Measurements from ENCODE around the gene USP11. TPM values are rescaled to one million over a fixed set of nuclear protein-coding genes. Genes with fewer than 3 reads are reported as not detected.

The USP11 gene
- total and polyA plus RNA-seq, 4 donors = 22.9 to 74.8 (median 40.2) TPM

GRCh38 chrX:47186096-47186740 lies 46.6 kb upstream of the USP11 start:
- no peak overlapping the region for H3K4me3 ChIP-seq
- H3K4me1 ChIP-seq (ENCODE audit: control insufficient read depth in 5 of 5, insufficient read depth in 5 of 5, low read length in 5 of 5) = peaks cover 0 to 2% (median 0%) of the 10 kb centered on the region in 5 donors
- H3K36me3 ChIP-seq (ENCODE audit: control insufficient read depth in 4 of 4, insufficient read depth in 4 of 4, low read length in 4 of 4) = peaks cover 0 to 24% (median 3%) of the 10 kb centered on the region in 4 donors
- ATAC-seq (ENCODE audit: insufficient read depth, low FRiP score) (no peak), DNase-seq (no peak)
- 85 to 96% methylated on average over 16 to 27 of the region's 27 CpGs for WGBS, 2 donors
- no peak overlapping the region for H3K9ac ChIP-seq (ENCODE audit: insufficient read depth in 1 of 2, low read length in 2 of 2)
- TF ChIP-seq CTCF (IDR thresholded peaks at IDR 0.05; ENCODE audit: control extremely low read depth, extremely low read depth) = no peak
- peaks cover 0 to 30% (median 19%) of the 10 kb centered on the region in 3 donors for H3K27me3 ChIP-seq (ENCODE audit: control insufficient read depth in 3 of 3, insufficient read depth in 3 of 3, low read length in 2 of 3)
- no peaks in the 10 kb centered on the region for H3K9me3 ChIP-seq (ENCODE audit: control insufficient read depth in 4 of 4, insufficient read depth in 3 of 4, low read length in 3 of 4)
- no peak overlapping the region for H3K27ac ChIP-seq (ENCODE audit: low read depth in 1 of 2, low read length in 1 of 2)

GRCh38 chrX:47187106-47187677 lies 45.6 kb upstream of the USP11 start:
- ATAC-seq (ENCODE audit: insufficient read depth, low FRiP score) (no peak), DNase-seq (no peak)
- TF ChIP-seq CTCF (IDR thresholded peaks at IDR 0.05; ENCODE audit: control extremely low read depth, extremely low read depth) = no peak
- 81 to 89% methylated on average over 4 of the region's 4 CpGs for WGBS, 2 donors
- Histone ChIP-seq H3K36me3 (ENCODE audit: control insufficient read depth in 4 of 4, insufficient read depth in 4 of 4, low read length in 4 of 4) (peaks cover 0 to 18% (median 2%) of the 10 kb centered on the region in 4 donors), H3K9ac (ENCODE audit: insufficient read depth in 1 of 2, low read length in 2 of 2) (no peak overlapping the region), H3K27ac (ENCODE audit: low read depth in 1 of 2, low read length in 1 of 2) (no peak overlapping the region), H3K4me3 (no peak overlapping the region), H3K27me3 (ENCODE audit: control insufficient read depth in 3 of 3, insufficient read depth in 3 of 3, low read length in 2 of 3) (peaks cover 0 to 35% (median 23%) of the 10 kb centered on the region in 3 donors), H3K4me1 (ENCODE audit: control insufficient read depth in 5 of 5, insufficient read depth in 5 of 5, low read length in 5 of 5) (peaks cover 0 to 2% (median 0%) of the 10 kb centered on the region in 5 donors), H3K9me3 (ENCODE audit: control insufficient read depth in 4 of 4, insufficient read depth in 3 of 4, low read length in 3 of 4) (no peaks in the 10 kb centered on the region)

- H3K4me1 ChIP-seq (ENCODE audit: control insufficient read depth in 5 of 5, insufficient read depth in 5 of 5, low read length in 5 of 5) = peaks cover 0 to 11% (median 6%) of the 10 kb centered on the region in 5 donors
- H3K27me3 ChIP-seq (ENCODE audit: control insufficient read depth in 3 of 3, insufficient read depth in 3 of 3, low read length in 2 of 3) = peaks cover 0 to 30% (median 19%) of the 10 kb centered on the region in 3 donors
- no peak for TF ChIP-seq CTCF (IDR thresholded peaks at IDR 0.05; ENCODE audit: control extremely low read depth, extremely low read depth)
- H3K4me3 ChIP-seq = no peak overlapping the region
- DNase-seq (no peak), ATAC-seq (ENCODE audit: insufficient read depth, low FRiP score) (no peak)
- no peak overlapping the region for H3K9ac ChIP-seq (ENCODE audit: insufficient read depth in 1 of 2, low read length in 2 of 2)
- H3K9me3 ChIP-seq (ENCODE audit: control insufficient read depth in 4 of 4, insufficient read depth in 3 of 4, low read length in 3 of 4) = no peaks in the 10 kb centered on the region
- no peak overlapping the region for H3K27ac ChIP-seq (ENCODE audit: low read depth in 1 of 2, low read length in 1 of 2)
- peaks cover 0 to 10% (median 0%) of the 10 kb centered on the region in 4 donors for H3K36me3 ChIP-seq (ENCODE audit: control insufficient read depth in 4 of 4, insufficient read depth in 4 of 4, low read length in 4 of 4)
- 67 to 86% methylated on average over 19 of the region's 19 CpGs for WGBS, 2 donors
Measured at GRCh38 chrX:47189906-47190305, 42.9 kb upstream of the USP11 start.
